HepG2 (cell line): ENCODE data around the gene UGGT1. TPM values are rescaled to one million over a fixed set of nuclear protein-coding genes. Genes with fewer than 3 reads are reported as not detected.

ENCODE experiments used
- ARID2 ChIP-seq: sonication (generic); formaldehyde crosslinking; IDR thresholded peaks from 2 replicates; pipeline ENCODE4 v1.8.1; 2022; ENCODE audit warnings: mild to moderate bottlenecking, missing genetic modification reagents, borderline replicate concordance
- BATF2 ChIP-seq: sonication (generic); formaldehyde crosslinking; IDR thresholded peaks from 2 replicates; pipeline ENCODE4 v1.8.0; 2022; ENCODE audit warnings: mild to moderate bottlenecking, missing genetic modification reagents, moderate library complexity
- EED ChIP-seq: sonication (generic); formaldehyde crosslinking; IDR thresholded peaks from 2 replicates; pipeline ENCODE4 v1.5.0; 2020; ENCODE audit warnings: mild to moderate bottlenecking, missing genetic modification reagents
- HIC2 ChIP-seq: sonication (generic); formaldehyde crosslinking; IDR thresholded peaks from 2 replicates; pipeline ENCODE4 v1.9.0; 2022; ENCODE audit warnings: low read depth, missing genetic modification reagents
- KDM1A ChIP-seq: IDR thresholded peaks from 2 replicates; pipeline ENCODE4 v1.6.1; 2016; ENCODE audit warnings: missing compliant biosample characterization
- MTERF4 ChIP-seq: sonication (generic); formaldehyde crosslinking; IDR thresholded peaks from 2 replicates; pipeline ENCODE4 v1.8.0; 2023; ENCODE audit warnings: mild to moderate bottlenecking, missing genetic modification reagents
- MXD3 ChIP-seq: IDR thresholded peaks from 2 replicates; pipeline ENCODE4 v1.6.1; 2016; ENCODE audit warnings: mild to moderate bottlenecking, missing biosample characterization, missing genetic modification reagents
- MXI1 ChIP-seq: IDR thresholded peaks from 3 replicates; pipeline ENCODE4 v1.6.1; 2012; ENCODE audit warnings: low read depth, low read length, inconsistent platforms, borderline replicate concordance
- NFRKB ChIP-seq: fragments of 450-650 bp; IDR thresholded peaks from 2 replicates; pipeline ENCODE4 v1.6.1; 2017
- NR1H2 ChIP-seq: sonication (generic); formaldehyde crosslinking; IDR thresholded peaks from 2 replicates; pipeline ENCODE4 v1.8.1; 2022; ENCODE audit warnings: low read depth, missing genetic modification reagents, borderline replicate concordance
- ZFAT ChIP-seq: sonication (generic); formaldehyde crosslinking; conservative IDR thresholded peaks from 2 replicates; pipeline ENCODE4 v1.8.1; 2023; ENCODE audit warnings: missing genetic modification reagents, inconsistent platforms
- ZNF142 ChIP-seq: sonication (generic); formaldehyde crosslinking; IDR thresholded peaks from 2 replicates; pipeline ENCODE4 v1.4.0; 2020; ENCODE audit warnings: missing genetic modification reagents
- ZNF431 ChIP-seq: sonication (generic); formaldehyde crosslinking; IDR thresholded peaks from 2 replicates; pipeline ENCODE4 v1.9.0; 2022; ENCODE audit warnings: missing genetic modification reagents, low read depth, mild to moderate bottlenecking, borderline replicate concordance
- ZNF572 ChIP-seq: sonication (generic); formaldehyde crosslinking; IDR thresholded peaks from 2 replicates; pipeline ENCODE4 v1.5.1; 2020; ENCODE audit warnings: mild to moderate bottlenecking, missing genetic modification reagents
- ZNF777 ChIP-seq: sonication (generic); formaldehyde crosslinking; IDR thresholded peaks from 2 replicates; pipeline ENCODE4 v1.4.0; 2020; ENCODE audit warnings: missing genetic modification reagents
- ZNF790 ChIP-seq: sonication (generic); formaldehyde crosslinking; IDR thresholded peaks from 2 replicates; pipeline ENCODE4 v1.8.0; 2022; ENCODE audit warnings: missing genetic modification reagents, mild to moderate bottlenecking, borderline replicate concordance
- polyA plus RNA-seq, 8 experiments: library from polyadenylated mRNA; depleted of rRNA in 3 of 8; stranded (reverse) in 7 of 8; unstranded in 1 of 8; fragments of >200 nt; fragmentation: Illumina TruSeq in 4 of 8; extraction: Trizol in 4 of 8; gene quantifications; 2 replicates each; pipeline versions ENCODE4 v1.2.1 to v1.2.3, GENCODE V29; 2011 to 2016; ENCODE audit warnings: low read depth in 4 of 8, missing spikeins in 1 of 8, mixed read lengths in 1 of 8; ENCODE audit not compliant: insufficient read depth in 1 of 8
- total RNA-seq, 5 experiments: library from RNA; depleted of rRNA; stranded (reverse); fragments of >200 nt; fragmentation: Illumina TruSeq; extraction: Trizol; gene quantifications; 2 replicates each; pipeline ENCODE4 v1.2.3, GENCODE V29; 2016; ENCODE audit warnings: low read depth in 1 of 5

UGGT1 gene
- total and polyA plus RNA-seq, 2 of the 13 experiments (the other 11 are each of a cell fraction or from before 2014, with no cell fraction given): 35.8 to 83.2 TPM

- TF ChIP-seq MTERF4 (CRISPR knock-in tag): no peak
- TF ChIP-seq MXD3 (CRISPR knock-in tag): 0 out of 2 replicates have a peak, but pooled peaks have one; percentile 60
- TF ChIP-seq ARID2 (CRISPR knock-in tag): peak; percentile 89
- TF ChIP-seq ZFAT (CRISPR knock-in tag): no peak
- no peak for TF ChIP-seq ZNF431 (CRISPR knock-in tag)
- TF ChIP-seq HIC2 (CRISPR knock-in tag): 0 out of 2 replicates have a peak, but pooled peaks have one; percentile 41
- peak; percentile 87 for TF ChIP-seq ZNF142 (CRISPR knock-in tag)
- TF ChIP-seq EED (CRISPR knock-in tag): no peak
- peak; percentile 78; the same call in 1 of the 3 replicates for TF ChIP-seq MXI1
- TF ChIP-seq KDM1A: peak; percentile 95
- no peak for TF ChIP-seq BATF2 (CRISPR knock-in tag)
- TF ChIP-seq ZNF777: no peak
- TF ChIP-seq ZNF790: no peak
- no peak for TF ChIP-seq ZNF572 (CRISPR knock-in tag)
- no peak for TF ChIP-seq NFRKB
- no peak for TF ChIP-seq NR1H2 (CRISPR knock-in tag)
These were observed 79.1 kb downstream of the UGGT1 start (continued) for GRCh38 chr2:128169933-128170709.
